ENCODE data around the gene MGMT. TPM values are rescaled to one million over a fixed set of nuclear protein-coding genes. Genes with fewer than 3 reads are reported as not detected.

The MGMT gene
- polyA plus RNA-seq, 1 of the 3 experiments (the other 2 are of a cell fraction): 10.8 TPM

DNA sequence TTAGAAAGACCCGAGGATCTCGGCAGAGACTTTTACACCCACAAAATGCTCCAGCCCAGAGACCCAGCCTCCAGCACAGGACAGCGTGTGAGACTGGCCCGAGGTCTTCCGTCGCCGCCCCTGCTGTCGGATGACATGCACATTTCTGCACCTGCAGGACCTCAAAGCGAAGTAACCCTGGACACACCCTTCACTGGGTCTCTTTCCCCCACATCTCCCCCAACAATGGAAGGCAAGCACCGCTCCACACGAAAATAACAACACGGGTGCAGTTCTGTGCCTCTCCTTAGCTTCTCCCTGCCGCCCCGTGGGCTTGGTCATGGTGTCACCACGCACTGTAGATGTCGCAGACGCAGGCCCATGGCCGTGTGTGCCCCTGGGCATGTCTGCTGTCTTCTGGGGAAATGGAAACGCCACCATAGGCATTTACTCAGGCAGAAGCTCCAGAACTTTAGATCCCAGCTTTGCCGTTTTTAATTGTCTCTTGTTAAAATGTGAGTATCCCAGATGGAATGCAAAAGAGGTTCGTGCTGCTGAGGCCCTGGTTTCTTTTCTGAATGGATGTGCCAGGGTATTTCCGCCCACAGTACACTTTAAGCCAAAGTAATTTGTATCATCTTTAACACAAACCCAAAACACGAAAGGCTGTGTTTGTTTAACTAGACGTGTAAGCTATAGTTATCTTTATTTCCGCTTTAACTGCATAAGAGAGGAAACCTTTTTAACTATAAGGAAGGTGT lies 237.9 kb downstream of the MGMT start:
- WGBS (ENCODE audit: low lambda C conversion rate): 50% methylated on average over 18 of the region's 25 CpGs
- H3K9me3 ChIP-seq: no peaks in the 10 kb centered on the region
- H4K20me1 ChIP-seq (ENCODE audit: insufficient read depth): no peaks in the 10 kb centered on the region
- no peak for DNase-seq
- no peaks in the 10 kb centered on the region for H3K36me3 ChIP-seq (replicated peaks in 1 of 2; ENCODE audit: control insufficient read depth in 1 of 2, insufficient read depth in 2 of 2, low read length in 1 of 2)
- H3K4me3 ChIP-seq (ENCODE audit: low read depth in 2 of 2, low read length in 1 of 2): no peak overlapping the region
- TF ChIP-seq RAD21 (IDR thresholded peaks at IDR 0.05; ENCODE audit: low read length): no peak
- no peak for TF ChIP-seq SMC3 (IDR thresholded peaks at IDR 0.05; ENCODE audit: low read depth, low read length)
- no peak for TF ChIP-seq CHD2 (IDR thresholded peaks at IDR 0.05; ENCODE audit: low read length, partially characterized antibody)
- no peak for TF ChIP-seq YY1 (IDR thresholded peaks at IDR 0.05; ENCODE audit: low read depth)
- no peak for TF ChIP-seq EZH2phosphoT487 (IDR thresholded peaks at IDR 0.05; ENCODE audit: borderline replicate concordance, low read depth)
- no peak for TF ChIP-seq FOXM1 (IDR thresholded peaks at IDR 0.05; ENCODE audit: low read depth)
- TF ChIP-seq FOXJ3 (CRISPR knock-in tag; IDR thresholded peaks at IDR 0.05): no peak
- no peak for TF ChIP-seq MXI1 (IDR thresholded peaks at IDR 0.05; ENCODE audit: low read depth, low read length)
- no peak for TF ChIP-seq FOSL2 (IDR thresholded peaks at IDR 0.05; ENCODE audit: borderline replicate concordance, low read depth)
- no peak for TF ChIP-seq ELF1 (IDR thresholded peaks at IDR 0.05)
- TF ChIP-seq, protein P1, sequence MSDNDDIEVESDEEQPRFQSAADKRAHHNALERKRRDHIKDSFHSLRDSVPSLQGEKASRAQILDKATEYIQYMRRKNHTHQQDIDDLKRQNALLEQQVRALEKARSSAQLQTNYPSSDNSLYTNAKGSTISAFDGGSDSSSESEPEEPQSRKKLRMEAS (IDR thresholded peaks at IDR 0.05; ENCODE audit: low read depth): no peak
- TF ChIP-seq NFIC (IDR thresholded peaks at IDR 0.05; ENCODE audit: borderline replicate concordance): no peak
- no peak for TF ChIP-seq TEAD4 (IDR thresholded peaks at IDR 0.05; ENCODE audit: borderline replicate concordance, insufficient read depth)
- no peak for TF ChIP-seq SIN3A (IDR thresholded peaks at IDR 0.05; ENCODE audit: borderline replicate concordance, low read depth, low read length)
- ChIA-PET CTCF (interaction anchor here (0.9 kb wide), 1 partner anchor 673 kb away, joined by 4 read pairs; no protein-coding TSS in a partner anchor), POLR2A (no interaction called here)
- H3K9me2 ChIP-seq: no peaks in the 10 kb centered on the region
- no peaks in the 10 kb centered on the region for H3K27me3 ChIP-seq (ENCODE audit: insufficient read depth)
- H3K79me2 ChIP-seq (ENCODE audit: insufficient read depth): no peaks in the 10 kb centered on the region
- H2AFZ ChIP-seq (ENCODE audit: low read depth): no peak overlapping the region
- H3K4me2 ChIP-seq: no peak overlapping the region
- peaks cover 0 to 5% of the 10 kb centered on the region in 2 experiments; a peak in 1 of 4 replicates for H3K4me1 ChIP-seq (ENCODE audit: control insufficient read depth in 1 of 2, insufficient read depth in 2 of 2, low read depth in 1 of 2, low read length in 1 of 2)
- H3K27ac ChIP-seq (ENCODE audit: low read depth in 2 of 2, low read length in 1 of 2): no peak overlapping the region
- no peaks in the 10 kb centered on the region for H3F3A ChIP-seq (replicated peaks; ENCODE audit: insufficient read depth)
- no peak overlapping the region for H3K9ac ChIP-seq

DNA sequence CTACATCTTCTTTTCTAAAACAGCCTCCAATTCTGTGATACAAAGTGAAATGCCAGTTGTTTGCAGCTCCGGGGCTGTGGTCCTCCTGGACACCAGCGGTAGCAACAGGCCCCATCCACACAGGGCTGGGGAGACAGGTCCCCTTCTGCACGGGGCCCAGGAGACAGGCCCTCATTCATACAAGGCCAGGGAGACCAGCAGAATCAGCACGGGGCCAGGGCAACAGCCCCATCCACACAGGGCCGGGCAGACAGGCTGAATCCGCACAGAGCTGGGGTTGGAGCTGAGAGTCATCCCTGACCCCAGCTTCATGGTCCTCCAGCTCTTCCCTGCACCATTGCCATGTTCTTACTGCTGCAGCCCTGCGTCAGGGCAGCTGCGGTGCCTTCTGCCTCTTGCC lies 238.6 kb downstream of the MGMT start:
- whole genome bisulfite sequencing (ENCODE audit: low lambda C conversion rate): 78% methylated on average over 5 of the region's 8 CpGs
- no peak overlapping the region for H3K27ac ChIP-seq (ENCODE audit: low read depth in 2 of 2, low read length in 1 of 2)
- H3K9me2 ChIP-seq: no peaks in the 10 kb centered on the region
- no peak overlapping the region for H2AFZ ChIP-seq (ENCODE audit: low read depth)
- DNase-seq: no peak
- no peak overlapping the region for H3K9ac ChIP-seq
- no peaks in the 10 kb centered on the region for H3K9me3 ChIP-seq
- no peaks in the 10 kb centered on the region for H3K79me2 ChIP-seq (ENCODE audit: insufficient read depth)
- POLR2A ChIA-PET: no interaction called here
- H3K4me3 ChIP-seq (ENCODE audit: low read depth in 2 of 2, low read length in 1 of 2): no peak overlapping the region
- H3F3A ChIP-seq (replicated peaks; ENCODE audit: insufficient read depth): no peaks in the 10 kb centered on the region
- H3K27me3 ChIP-seq (ENCODE audit: insufficient read depth): no peaks in the 10 kb centered on the region
- CTCF ChIA-PET: interaction anchor here (0.9 kb wide), 1 partner anchor 674 kb away, joined by 4 read pairs; no protein-coding TSS in a partner anchor
- H3K4me2 ChIP-seq: no peak overlapping the region
- no peaks in the 10 kb centered on the region for H3K36me3 ChIP-seq (replicated peaks in 1 of 2; ENCODE audit: control insufficient read depth in 1 of 2, insufficient read depth in 2 of 2, low read length in 1 of 2)
- peaks cover 0 to 10% of the 10 kb centered on the region in 2 experiments; a peak in 1 of 4 replicates for H3K4me1 ChIP-seq (ENCODE audit: control insufficient read depth in 1 of 2, insufficient read depth in 2 of 2, low read depth in 1 of 2, low read length in 1 of 2)
- no peaks in the 10 kb centered on the region for H4K20me1 ChIP-seq (ENCODE audit: insufficient read depth)
- TF ChIP-seq RFX5 (IDR thresholded peaks at IDR 0.05; ENCODE audit: low read length): no peak
- TF ChIP-seq, protein P2, sequence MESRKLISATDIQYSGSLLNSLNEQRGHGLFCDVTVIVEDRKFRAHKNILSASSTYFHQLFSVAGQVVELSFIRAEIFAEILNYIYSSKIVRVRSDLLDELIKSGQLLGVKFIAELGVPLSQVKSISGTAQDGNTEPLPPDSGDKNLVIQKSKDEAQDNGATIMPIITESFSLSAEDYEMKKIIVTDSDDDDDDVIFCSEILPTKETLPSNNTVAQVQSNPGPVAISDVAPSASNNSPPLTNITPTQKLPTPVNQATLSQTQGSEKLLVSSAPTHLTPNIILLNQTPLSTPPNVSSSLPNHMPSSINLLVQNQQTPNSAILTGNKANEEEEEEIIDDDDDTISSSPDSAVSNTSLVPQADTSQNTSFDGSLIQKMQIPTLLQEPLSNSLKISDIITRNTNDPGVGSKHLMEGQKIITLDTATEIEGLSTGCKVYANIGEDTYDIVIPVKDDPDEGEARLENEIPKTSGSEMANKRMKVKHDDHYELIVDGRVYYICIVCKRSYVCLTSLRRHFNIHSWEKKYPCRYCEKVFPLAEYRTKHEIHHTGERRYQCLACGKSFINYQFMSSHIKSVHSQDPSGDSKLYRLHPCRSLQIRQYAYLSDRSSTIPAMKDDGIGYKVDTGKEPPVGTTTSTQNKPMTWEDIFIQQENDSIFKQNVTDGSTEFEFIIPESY (IDR thresholded peaks at IDR 0.05; ENCODE audit: borderline replicate concordance, low read depth): no peak
- TF ChIP-seq ELF1 (IDR thresholded peaks at IDR 0.05): no peak
- TF ChIP-seq, protein P3, sequence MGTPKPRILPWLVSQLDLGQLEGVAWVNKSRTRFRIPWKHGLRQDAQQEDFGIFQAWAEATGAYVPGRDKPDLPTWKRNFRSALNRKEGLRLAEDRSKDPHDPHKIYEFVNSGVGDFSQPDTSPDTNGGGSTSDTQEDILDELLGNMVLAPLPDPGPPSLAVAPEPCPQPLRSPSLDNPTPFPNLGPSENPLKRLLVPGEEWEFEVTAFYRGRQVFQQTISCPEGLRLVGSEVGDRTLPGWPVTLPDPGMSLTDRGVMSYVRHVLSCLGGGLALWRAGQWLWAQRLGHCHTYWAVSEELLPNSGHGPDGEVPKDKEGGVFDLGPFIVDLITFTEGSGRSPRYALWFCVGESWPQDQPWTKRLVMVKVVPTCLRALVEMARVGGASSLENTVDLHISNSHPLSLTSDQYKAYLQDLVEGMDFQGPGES (IDR thresholded peaks at IDR 0.05; ENCODE audit: low read depth, low read length): no peak
- TF ChIP-seq RXRA (IDR thresholded peaks at IDR 0.05; ENCODE audit: borderline replicate concordance, low read depth): no peak
- TF ChIP-seq, protein P4, sequence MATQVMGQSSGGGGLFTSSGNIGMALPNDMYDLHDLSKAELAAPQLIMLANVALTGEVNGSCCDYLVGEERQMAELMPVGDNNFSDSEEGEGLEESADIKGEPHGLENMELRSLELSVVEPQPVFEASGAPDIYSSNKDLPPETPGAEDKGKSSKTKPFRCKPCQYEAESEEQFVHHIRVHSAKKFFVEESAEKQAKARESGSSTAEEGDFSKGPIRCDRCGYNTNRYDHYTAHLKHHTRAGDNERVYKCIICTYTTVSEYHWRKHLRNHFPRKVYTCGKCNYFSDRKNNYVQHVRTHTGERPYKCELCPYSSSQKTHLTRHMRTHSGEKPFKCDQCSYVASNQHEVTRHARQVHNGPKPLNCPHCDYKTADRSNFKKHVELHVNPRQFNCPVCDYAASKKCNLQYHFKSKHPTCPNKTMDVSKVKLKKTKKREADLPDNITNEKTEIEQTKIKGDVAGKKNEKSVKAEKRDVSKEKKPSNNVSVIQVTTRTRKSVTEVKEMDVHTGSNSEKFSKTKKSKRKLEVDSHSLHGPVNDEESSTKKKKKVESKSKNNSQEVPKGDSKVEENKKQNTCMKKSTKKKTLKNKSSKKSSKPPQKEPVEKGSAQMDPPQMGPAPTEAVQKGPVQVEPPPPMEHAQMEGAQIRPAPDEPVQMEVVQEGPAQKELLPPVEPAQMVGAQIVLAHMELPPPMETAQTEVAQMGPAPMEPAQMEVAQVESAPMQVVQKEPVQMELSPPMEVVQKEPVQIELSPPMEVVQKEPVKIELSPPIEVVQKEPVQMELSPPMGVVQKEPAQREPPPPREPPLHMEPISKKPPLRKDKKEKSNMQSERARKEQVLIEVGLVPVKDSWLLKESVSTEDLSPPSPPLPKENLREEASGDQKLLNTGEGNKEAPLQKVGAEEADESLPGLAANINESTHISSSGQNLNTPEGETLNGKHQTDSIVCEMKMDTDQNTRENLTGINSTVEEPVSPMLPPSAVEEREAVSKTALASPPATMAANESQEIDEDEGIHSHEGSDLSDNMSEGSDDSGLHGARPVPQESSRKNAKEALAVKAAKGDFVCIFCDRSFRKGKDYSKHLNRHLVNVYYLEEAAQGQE (IDR thresholded peaks at IDR 0.05; ENCODE audit: low read depth, low read length): no peak

Data from SK-N-SH (cell line).